K562 (cell line): ENCODE data around the gene PUM2. TPM values are rescaled to one million over a fixed set of nuclear protein-coding genes. Genes with fewer than 3 reads are reported as not detected.

Experiments used
- ARID1B ChIP-seq: fragments of 450-650 bp; IDR thresholded peaks from 2 replicates; pipeline ENCODE4 v1.6.1; 2016; ENCODE audit warnings: antibody characterized with exemption, mild to moderate bottlenecking, inconsistent platforms
- ATF3 ChIP-seq, 2 experiments: fragments of 450-650 bp in 1 of 2; sonication (generic) in 1 of 2; formaldehyde crosslinking in 1 of 2; IDR thresholded peaks in 1 of 2; conservative IDR thresholded peaks in 1 of 2; 2 replicates each; pipeline versions ENCODE4 v1.6.1 to v1.8.1; 2016 to 2023; ENCODE audit warnings: mild to moderate bottlenecking in 2 of 2, moderate library complexity in 2 of 2, inconsistent platforms in 1 of 2, missing genetic modification reagents in 1 of 2
- CGGBP1 ChIP-seq: fragments of 250-450 bp; sonication (Bioruptor Pico); IDR thresholded peaks from 2 replicates; pipeline ENCODE4 v1.9.0; 2021; ENCODE audit warnings: mild to moderate bottlenecking
- MAZ ChIP-seq, 2 experiments: fragments of 450-650 bp in 1 of 2; sonication (generic) in 1 of 2; formaldehyde crosslinking; IDR thresholded peaks in 1 of 2; conservative IDR thresholded peaks in 1 of 2; 2 replicates each; pipeline versions ENCODE4 v1.4.0 to v1.5.0; 2020; ENCODE audit warnings: mild to moderate bottlenecking in 1 of 2, missing genetic modification reagents in 1 of 2
- MBD2 ChIP-seq: sonication (generic); IDR thresholded peaks from 2 replicates; pipeline ENCODE4 v1.6.1; 2016; ENCODE audit warnings: low read depth, borderline replicate concordance
- NBN ChIP-seq: fragments of 450-650 bp; IDR thresholded peaks from 2 replicates; pipeline ENCODE4 v1.6.1; 2016; ENCODE audit warnings: low read depth, mild to moderate bottlenecking
- NFIX ChIP-seq: fragments of 250-450 bp; sonication (Bioruptor Pico); IDR thresholded peaks from 2 replicates; pipeline ENCODE4 v1.4.0; 2020; ENCODE audit warnings: low read depth, mild to moderate bottlenecking, moderate library complexity
- PML ChIP-seq: IDR thresholded peaks from 2 replicates; pipeline ENCODE4 v1.6.1; 2012; ENCODE audit warnings: low read length, inconsistent platforms
- SMAD1 ChIP-seq: fragments of 150-350 bp; IDR thresholded peaks from 2 replicates; pipeline ENCODE4 v1.6.1; 2014; ENCODE audit warnings: low read length, low read depth; ENCODE audit not compliant: partially characterized antibody
- THRA ChIP-seq: fragments of 450-650 bp; IDR thresholded peaks from 2 replicates; pipeline ENCODE4 v1.6.1; 2017; ENCODE audit warnings: mild to moderate bottlenecking, moderate library complexity
- TRIM25 ChIP-seq: fragments of 450-650 bp; IDR thresholded peaks from 2 replicates; pipeline ENCODE4 v1.7.0; 2016; ENCODE audit warnings: borderline replicate concordance
- USF1 ChIP-seq: sonication (generic); formaldehyde crosslinking; IDR thresholded peaks from 2 replicates; pipeline ENCODE4 v1.9.0; 2022; ENCODE audit warnings: mild to moderate bottlenecking, missing genetic modification reagents
- VEZF1 ChIP-seq: fragments of 200-800 bp; sonication (Bioruptor generic); IDR thresholded peaks from 2 replicates; pipeline ENCODE4 v1.6.1; 2017; ENCODE audit warnings: missing genetic modification characterization, missing compliant biosample characterization
- ZBTB7A ChIP-seq: IDR thresholded peaks from 2 replicates; pipeline ENCODE4 v1.6.1; 2011; ENCODE audit warnings: low read depth, mild to moderate bottlenecking, low read length, moderate library complexity, borderline replicate concordance; ENCODE audit not compliant: control insufficient read depth
- ZNF785 ChIP-seq: fragments of 250-450 bp; sonication (Bioruptor Pico); IDR thresholded peaks from 2 replicates; pipeline ENCODE4 v1.4.0; 2020; ENCODE audit warnings: mild to moderate bottlenecking
- polyA plus RNA-seq, 8 experiments: library from polyadenylated mRNA; depleted of rRNA in 4 of 8; stranded (reverse) in 5 of 8; unstranded in 3 of 8; fragments of >200 nt; fragmentation: Nextera tagmentation in 2 of 8; fragmentation: Illumina TruSeq in 1 of 8; extraction: Ambion mirVana in 2 of 8; extraction: Trizol in 1 of 8; gene quantifications; 2 replicates each; pipeline versions ENCODE4 v1.2.1 to v1.2.3, GENCODE V29; 2011 to 2014; ENCODE audit warnings: inconsistent platforms in 1 of 8, missing spikeins in 1 of 8
- total RNA-seq, 7 experiments: library from RNA; depleted of rRNA in 6 of 7; stranded (reverse); fragments of >200 nt in 6 of 7; fragmentation: Illumina TruSeq in 2 of 7; extraction: Trizol in 2 of 7; gene quantifications; 2 replicates each; pipeline versions ENCODE4 v1.2.1 to v1.2.3, GENCODE V29; 2011 to 2021; ENCODE audit warnings: low replicate concordance in 1 of 7

The PUM2 gene
- total and polyA plus RNA-seq, 9 of the 15 experiments (the other 6 are each of a cell fraction or from before 2014, with no cell fraction given): 13.4 to 61.9 (median 28.3) TPM

GRCh38 chr2:20350753-20351554, at the start of gene PUM2 (continued):
- TF ChIP-seq ATF3 (IDR thresholded peaks at IDR 0.05) (no peak), ATF3 (CRISPR knock-in tag; conservative IDR thresholded peaks at IDR 0.05) (peak; percentile 90), MAZ (CRISPR knock-in tag; conservative IDR thresholded peaks at IDR 0.05 in 1 of 2, IDR thresholded peaks at IDR 0.05 in 1 of 2) (peak; percentile 95 to 99), VEZF1 (CRISPR knock-in tag) (peak; percentile 98), CGGBP1 (CRISPR knock-in tag) (no peak), NFIX (no peak), ZNF785 (no peak), ZBTB7A (peak; percentile 51; the same call in 1 of the 2 replicates), USF1 (CRISPR knock-in tag) (peak; percentile 89), NBN (peak; percentile 82), SMAD1 (peak; percentile 48), TRIM25 (0 out of 2 replicates have a peak, but pooled peaks have one; percentile 74), ARID1B (peak; percentile 38; the same call in 1 of the 2 replicates), THRA (no peak), MBD2 (peak; percentile 26; the same call in 1 of the 2 replicates), PML (peak; percentile 26; the same call in 1 of the 2 replicates)
